K562 (cell line): ENCODE measurements around the gene MPIG6B. TPM values are rescaled to one million over a fixed set of nuclear protein-coding genes. Genes with fewer than 3 reads are reported as not detected.
A peak's percentile ranks its signal among the peaks of the same experiment; 100 is the strongest.

ENCODE experiments used
- ASH1L ChIP-seq: fragments of 450-650 bp; IDR thresholded peaks from 2 replicates; pipeline ENCODE4 v1.6.1; 2018; ENCODE audit warnings: borderline replicate concordance, mild to moderate bottlenecking, low read depth; ENCODE audit not compliant: partially characterized antibody
- BRCA1 ChIP-seq, 2 experiments: fragments of 450-650 bp in 1 of 2; sonication (generic) in 1 of 2; formaldehyde crosslinking in 1 of 2; IDR thresholded peaks; 2 replicates each; pipeline versions ENCODE4 v1.5.0 to v1.6.1; 2017 to 2020; ENCODE audit warnings: mild to moderate bottlenecking in 1 of 2, missing genetic modification reagents in 1 of 2
- CHD2 ChIP-seq: IDR thresholded peaks from 2 replicates; pipeline ENCODE4 v1.6.1; 2011; ENCODE audit warnings: low read depth, low read length
- CSDE1 ChIP-seq, 2 experiments: fragments of 450-650 bp; IDR thresholded peaks; 2 replicates each; pipeline ENCODE4 v1.6.1; 2016; ENCODE audit warnings: mild to moderate bottlenecking in 1 of 2
- ERF ChIP-seq: fragments of 450-650 bp; formaldehyde crosslinking; IDR thresholded peaks from 2 replicates; pipeline ENCODE4 v1.4.0; 2020; ENCODE audit warnings: mild to moderate bottlenecking, mixed read lengths
- JUN ChIP-seq, 2 experiments: sonication (generic) in 1 of 2; formaldehyde crosslinking in 1 of 2; IDR thresholded peaks; 2 replicates each; pipeline versions ENCODE4 v1.6.1 to v1.8.0; 2012 to 2022; ENCODE audit warnings: borderline replicate concordance in 2 of 2, mild to moderate bottlenecking in 2 of 2, improper control_type of control experiment in 1 of 2, low read depth in 1 of 2, low read length in 1 of 2, missing genetic modification reagents in 1 of 2
- MAFK ChIP-seq: IDR thresholded peaks from 2 replicates; pipeline ENCODE4 v1.6.1; 2011; ENCODE audit warnings: low read length, improper control_type of control experiment
- NCOR1 ChIP-seq: fragments of 450-650 bp; IDR thresholded peaks from 2 replicates; pipeline ENCODE4 v1.6.1; 2016; ENCODE audit warnings: mild to moderate bottlenecking, moderate library complexity
- NEUROD1 ChIP-seq: fragments of 150-350 bp; IDR thresholded peaks from 2 replicates; pipeline ENCODE4 v1.6.1; 2014; ENCODE audit warnings: borderline replicate concordance, low read length, low read depth; ENCODE audit not compliant: partially characterized antibody
- NFE2L1 ChIP-seq: fragments of 450-650 bp; IDR thresholded peaks from 2 replicates; pipeline ENCODE4 v1.6.1; 2016; ENCODE audit warnings: missing genetic modification characterization, low read depth, mild to moderate bottlenecking, missing compliant biosample characterization, moderate library complexity, borderline replicate concordance
- PBX2 ChIP-seq, 2 experiments: IDR thresholded peaks in 1 of 2; conservative IDR thresholded peaks in 1 of 2; 2 replicates each; pipeline ENCODE4 v1.6.1; 2016; ENCODE audit warnings: low read depth in 2 of 2, mild to moderate bottlenecking in 1 of 2, missing compliant biosample characterization in 1 of 2, missing genetic modification characterization in 1 of 2, moderate library complexity in 1 of 2
- PCBP1 ChIP-seq: fragments of 200-400 bp; formaldehyde crosslinking; IDR thresholded peaks from 2 replicates; pipeline ENCODE4 v1.6.1; 2018; ENCODE audit warnings: mild to moderate bottlenecking, low read depth, low read length; ENCODE audit not compliant: poor library complexity, severe bottlenecking
- PRMT5 ChIP-seq: sonication (generic); formaldehyde crosslinking; IDR thresholded peaks from 2 replicates; pipeline ENCODE4 v1.5.0; 2020; ENCODE audit warnings: missing genetic modification reagents
- RB1 ChIP-seq: fragments of 450-650 bp; IDR thresholded peaks from 2 replicates; pipeline ENCODE4 v1.6.1; 2017; ENCODE audit warnings: low read depth, mild to moderate bottlenecking
- RBFOX2 ChIP-seq: fragments of 200-400 bp; formaldehyde crosslinking; IDR thresholded peaks from 2 replicates; pipeline ENCODE4 v1.6.1; 2017; ENCODE audit warnings: low read depth, mild to moderate bottlenecking, low read length, moderate library complexity
- SMARCC2 ChIP-seq: fragments of 450-650 bp; IDR thresholded peaks from 2 replicates; pipeline ENCODE4 v1.6.1; 2017; ENCODE audit warnings: antibody characterized with exemption, moderate library complexity, mild to moderate bottlenecking, low read depth
- TCFL5 ChIP-seq: fragments of 250-450 bp; sonication (Bioruptor Pico); conservative IDR thresholded peaks from 2 replicates; pipeline ENCODE4 v1.6.1; 2021; ENCODE audit warnings: mild to moderate bottlenecking, moderate library complexity, matching md5 sums
- TRIM24 ChIP-seq, 2 experiments: fragments of 450-650 bp; IDR thresholded peaks; 2 replicates each; pipeline ENCODE4 v1.6.1; 2016
- ZNF41 ChIP-seq: fragments of 250-450 bp; sonication (Bioruptor Pico); conservative IDR thresholded peaks from 2 replicates; pipeline ENCODE4 v1.4.0; 2020; ENCODE audit warnings: mild to moderate bottlenecking
- ZNF639 ChIP-seq, 2 experiments: fragments of 200-800 bp in 1 of 2; sonication (Bioruptor generic) in 1 of 2; sonication (generic) in 1 of 2; formaldehyde crosslinking in 1 of 2; IDR thresholded peaks in 1 of 2; conservative IDR thresholded peaks in 1 of 2; 2 replicates each; pipeline versions ENCODE4 v1.5.0 to v1.6.1; 2016 to 2020; ENCODE audit warnings: missing compliant biosample characterization in 1 of 2, missing genetic modification characterization in 1 of 2, missing genetic modification reagents in 1 of 2
- polyA plus RNA-seq, 8 experiments: library from polyadenylated mRNA; depleted of rRNA in 4 of 8; stranded (reverse) in 5 of 8; unstranded in 3 of 8; fragments of >200 nt; fragmentation: Nextera tagmentation in 2 of 8; fragmentation: Illumina TruSeq in 1 of 8; extraction: Ambion mirVana in 2 of 8; extraction: Trizol in 1 of 8; gene quantifications; 2 replicates each; pipeline versions ENCODE4 v1.2.1 to v1.2.3, GENCODE V29; 2011 to 2014; ENCODE audit warnings: inconsistent platforms in 1 of 8, missing spikeins in 1 of 8
- total RNA-seq, 7 experiments: library from RNA; depleted of rRNA in 6 of 7; stranded (reverse); fragments of >200 nt in 6 of 7; fragmentation: Illumina TruSeq in 2 of 7; extraction: Trizol in 2 of 7; gene quantifications; 2 replicates each; pipeline versions ENCODE4 v1.2.1 to v1.2.3, GENCODE V29; 2011 to 2021; ENCODE audit warnings: low replicate concordance in 1 of 7
- TF ChIP-seq, protein P1 (sequence below): fragments of 450-650 bp; formaldehyde crosslinking; IDR thresholded peaks from 2 replicates; pipeline ENCODE4 v1.4.0; 2022; ENCODE audit warnings: mild to moderate bottlenecking, moderate library complexity

MPIG6B gene
- total and polyA plus RNA-seq, 9 of the 15 experiments (the other 6 are each of a cell fraction or from before 2014, with no cell fraction given): 0.11 to 1.2 (median 0.28) TPM; not detected in 1

- TF ChIP-seq ASH1L (no peak), ZNF41 (no peak), SMARCC2 (no peak), NCOR1 (no peak), NEUROD1 (peak; percentile 41), MAFK (0 out of 2 replicates have a peak, but pooled peaks have one; percentile 40), PBX2 (CRISPR knock-in tag; IDR thresholded peaks at IDR 0.05; ENCODE audit: low read depth) (no peak), PBX2 (tag; conservative IDR thresholded peaks at IDR 0.05; ENCODE audit: low read depth) (no peak), PRMT5 (CRISPR knock-in tag) (no peak), CSDE1 (IDR thresholded peaks at IDR 0.05) (no peak), CHD2 (0 out of 2 replicates have a peak, but pooled peaks have one; percentile 26), ERF (0 out of 2 replicates have a peak, but pooled peaks have one; percentile 60), JUN (IDR thresholded peaks at IDR 0.05; ENCODE audit: borderline replicate concordance, low read depth, low read length) (peak; percentile 58; the same call in 1 of the 2 replicates), JUN (CRISPR knock-in tag; IDR thresholded peaks at IDR 0.05; ENCODE audit: borderline replicate concordance) (0 out of 2 replicates have a peak, but pooled peaks have one; percentile 54), RBFOX2 (no peak), RB1 (peak; percentile 84; the same call in 1 of the 2 replicates), TCFL5 (CRISPR knock-in tag) (no peak), NFE2L1 (tag) (no peak), ZNF639 (CRISPR knock-in tag; conservative IDR thresholded peaks at IDR 0.05 in 1 of 2, IDR thresholded peaks at IDR 0.05 in 1 of 2) (no peak), BRCA1 (IDR thresholded peaks at IDR 0.05) (no peak), BRCA1 (CRISPR knock-in tag; IDR thresholded peaks at IDR 0.05) (no peak), PCBP1 (no peak), TRIM24 (IDR thresholded peaks at IDR 0.05) (no peak)
- TF ChIP-seq, protein P1, sequence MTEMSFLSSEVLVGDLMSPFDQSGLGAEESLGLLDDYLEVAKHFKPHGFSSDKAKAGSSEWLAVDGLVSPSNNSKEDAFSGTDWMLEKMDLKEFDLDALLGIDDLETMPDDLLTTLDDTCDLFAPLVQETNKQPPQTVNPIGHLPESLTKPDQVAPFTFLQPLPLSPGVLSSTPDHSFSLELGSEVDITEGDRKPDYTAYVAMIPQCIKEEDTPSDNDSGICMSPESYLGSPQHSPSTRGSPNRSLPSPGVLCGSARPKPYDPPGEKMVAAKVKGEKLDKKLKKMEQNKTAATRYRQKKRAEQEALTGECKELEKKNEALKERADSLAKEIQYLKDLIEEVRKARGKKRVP (CRISPR knock-in tag): peak; percentile 11; the same call in 1 of the 2 replicates
Observed at GRCh38 chr6:31680226-31681134, 42.7 kb upstream of the MPIG6B start, which contains the start of gene LY6G5C (continued).
